HepG2 (cell line): ENCODE measurements around the gene SERPINA6. TPM values are rescaled to one million over a fixed set of nuclear protein-coding genes. Genes with fewer than 3 reads are reported as not detected.
"Not testable (repeated sequence)": the region's sequence is repeated elsewhere in the genome, so short reads cannot be mapped to it uniquely, and the experiment has no call there.

Experiments used
- ATAC-seq: fragments of 200-7000 bp; cut with Tn5 transposase; 3 replicates; pipeline ENCODE4 v1.9.1; 2020; ENCODE audit warnings: mild to moderate bottlenecking, moderate library complexity
- BruUV-seq: library from RNA; stranded (reverse); fragments of 400-500 nt; replicated peaks from 2 replicates; lab custom pipeline; 2021; lab: Mats Ljungman, UMichigan
- CTCF ChIA-PET: fragments of 300-600 bp; formaldehyde crosslinking; extraction: SDS; loops from one replicate; lab custom pipeline; 2021; ENCODE audit warnings: low total read pairs, inconsistent platforms, low intra/inter-chr PET ratio; lab: Yijun Ruan, JAX
- POLR2A ChIA-PET: fragments of 350-600 bp; sonication (Branson Sonifier 250); formaldehyde crosslinking; loops from one replicate; lab custom pipeline; 2020; ENCODE audit warnings: antibody characterized with exemption, inconsistent platforms; lab: Yijun Ruan, JAX
- DNase-seq: peaks from one replicate; pipeline ENCODE4 v3.0.0-alpha.2; 2015; ENCODE audit warnings: low spot score
- FAIRE-seq: peaks from 3 replicates; lab custom pipeline; 2011; peaks lifted over from hg19 to GRCh38; lab: Jason Lieb, UNC
- H2AFZ ChIP-seq: one replicate; pipeline ENCODE4 v1.6.1; 2011; ENCODE audit warnings: low read length, inconsistent platforms
- H3K27ac ChIP-seq: fragments of 300-600 bp; 3 replicates; pipeline ENCODE4 v1.8.0; 2011; ENCODE audit warnings: mixed run types, mild to moderate bottlenecking, mixed read lengths, low read length, inconsistent platforms; ENCODE audit not compliant: insufficient read depth; ENCODE audit errors: extremely low read length
- H3K27me3 ChIP-seq, 2 experiments: fragments of 200-600 bp in 1 of 2; 2 replicates in 1 of 2; 3 replicates in 1 of 2; pipeline versions ENCODE4 v1.6.0 to v1.8.0; 2011; ENCODE audit warnings: low read length in 2 of 2, mild to moderate bottlenecking in 2 of 2, moderate library complexity in 2 of 2, inconsistent platforms in 1 of 2; ENCODE audit not compliant: insufficient read depth in 2 of 2, control insufficient read depth in 1 of 2
- H3K36me3 ChIP-seq, 2 experiments: fragments of 200-600 bp in 1 of 2; replicated peaks in 1 of 2; 2 replicates in 1 of 2; 3 replicates in 1 of 2; pipeline versions ENCODE4 v1.5.1 to v1.8.0; 2011; ENCODE audit warnings: low read length in 2 of 2, inconsistent platforms in 1 of 2; ENCODE audit not compliant: insufficient read depth in 2 of 2, control insufficient read depth in 1 of 2
- H3K4me1 ChIP-seq: 2 replicates; pipeline ENCODE4 v1.5.1; 2012; ENCODE audit warnings: low read length, inconsistent platforms; ENCODE audit not compliant: insufficient read depth
- H3K4me2 ChIP-seq: 2 replicates; pipeline ENCODE4 v1.6.0; 2011; ENCODE audit warnings: low read depth, low read length, inconsistent platforms
- H3K4me3 ChIP-seq, 3 experiments: fragments of 200-600 bp in 1 of 3; sonication (generic), shearing (Covaris generic) in 1 of 3; replicated peaks in 1 of 3; 2 replicates each; pipeline ENCODE4 v1.5.1; 2011 to 2016; ENCODE audit warnings: low read length in 3 of 3, inconsistent platforms in 2 of 3, low read depth in 2 of 3, mild to moderate bottlenecking in 2 of 3, control low read depth in 1 of 3, mixed read lengths in 1 of 3; ENCODE audit not compliant: insufficient read depth in 1 of 3
- H3K79me2 ChIP-seq: one replicate; pipeline ENCODE4 v1.6.1; 2011; ENCODE audit warnings: low read length, inconsistent platforms; ENCODE audit not compliant: insufficient read depth
- H3K9ac ChIP-seq: 2 replicates; pipeline ENCODE4 v1.6.0; 2011; ENCODE audit warnings: mild to moderate bottlenecking, low read depth, low read length, inconsistent platforms; ENCODE audit not compliant: insufficient read depth
- H3K9me3 ChIP-seq: 2 replicates; pipeline ENCODE4 v1.5.1; 2012; ENCODE audit warnings: mild to moderate bottlenecking, low read length
- H4K20me1 ChIP-seq: 2 replicates; pipeline ENCODE4 v1.6.0; 2011; ENCODE audit warnings: inconsistent platforms, mild to moderate bottlenecking, low read length, moderate library complexity; ENCODE audit not compliant: insufficient read depth
- ATAD3A ChIP-seq: sonication (generic); formaldehyde crosslinking; IDR thresholded peaks from 2 replicates; pipeline ENCODE4 v1.4.0; 2020; ENCODE audit warnings: missing genetic modification reagents
- CHD2 ChIP-seq: IDR thresholded peaks from 2 replicates; pipeline ENCODE4 v1.6.1; 2011; ENCODE audit warnings: low read depth, low read length, improper control_type of control experiment
- MXD3 ChIP-seq: IDR thresholded peaks from 2 replicates; pipeline ENCODE4 v1.6.1; 2016; ENCODE audit warnings: mild to moderate bottlenecking, missing biosample characterization, missing genetic modification reagents
- NFE2L1 ChIP-seq: sonication (generic); formaldehyde crosslinking; IDR thresholded peaks from 2 replicates; pipeline ENCODE4 v1.4.0; 2020; ENCODE audit warnings: missing genetic modification reagents, mild to moderate bottlenecking, borderline replicate concordance
- ZNF687 ChIP-seq: sonication (generic); formaldehyde crosslinking; IDR thresholded peaks from 2 replicates; pipeline ENCODE4 v1.5.1; 2020; ENCODE audit warnings: mild to moderate bottlenecking, missing genetic modification reagents, moderate library complexity
- ZXDC ChIP-seq: sonication (generic); formaldehyde crosslinking; IDR thresholded peaks from 2 replicates; pipeline ENCODE4 v1.5.0; 2020; ENCODE audit warnings: mild to moderate bottlenecking, missing genetic modification reagents
- WGBS: methylation state at CpG from one replicate; pipeline ENCODE4 v1.1.6; 2017; ENCODE audit warnings: low lambda C conversion rate; 5-methylcytosine and 5-hydroxymethylcytosine counted together
- in situ Hi-C: cut with HindIII; loops from 2 replicates; pipeline ENCODE4 v1.10.0; 2017; ENCODE audit warnings: low pct_unique_long_range_greater_than_20kb; ENCODE audit not compliant: extremely low pct_ligation_motif_present
- intact Hi-C: fragments of 100-400 bp; cut with micrococcal nuclease; formaldehyde crosslinking; loops from one replicate; pipeline ENCODE4 v1.10.0; 2022; ENCODE audit not compliant: unreplicated experiment
- polyA plus RNA-seq, 8 experiments: library from polyadenylated mRNA; depleted of rRNA in 3 of 8; stranded (reverse) in 7 of 8; unstranded in 1 of 8; fragments of >200 nt; fragmentation: Illumina TruSeq in 4 of 8; extraction: Trizol in 4 of 8; gene quantifications; 2 replicates each; pipeline versions ENCODE4 v1.2.1 to v1.2.3, GENCODE V29; 2011 to 2016; ENCODE audit warnings: low read depth in 4 of 8, missing spikeins in 1 of 8, mixed read lengths in 1 of 8; ENCODE audit not compliant: insufficient read depth in 1 of 8
- total RNA-seq, 5 experiments: library from RNA; depleted of rRNA; stranded (reverse); fragments of >200 nt; fragmentation: Illumina TruSeq; extraction: Trizol; gene quantifications; 2 replicates each; pipeline ENCODE4 v1.2.3, GENCODE V29; 2016; ENCODE audit warnings: low read depth in 1 of 5

Gene SERPINA6
- total and polyA plus RNA-seq, 2 of the 13 experiments (the other 11 are each of a cell fraction or from before 2014, with no cell fraction given) = 260 to 333 TPM

- no peak for TF ChIP-seq ZXDC (CRISPR knock-in tag)
- TF ChIP-seq MXD3 (CRISPR knock-in tag) = no peak
Measured at GRCh38 chr14:94303111-94303510, 20.0 kb downstream of the SERPINA6 start (continued).

GRCh38 chr14:94298130-94298529 is 25.0 kb downstream of the SERPINA6 start:
- TF ChIP-seq CHD2 (no peak), NFE2L1 (CRISPR knock-in tag) (peak; percentile 46; the same call in 1 of the 2 replicates), ATAD3A (CRISPR knock-in tag) (no peak), ZNF687 (CRISPR knock-in tag) (peak; percentile 35; the same call in 1 of the 2 replicates)
- ATAC-seq (0 out of 3 replicates have a peak, but pooled peaks have one; percentile 8), FAIRE-seq (no peak), DNase-seq (no peak)
- Histone ChIP-seq H3K4me2 (no peak overlapping the region), H2AFZ (no peak overlapping the region), H3K27me3 (no peaks in the 10 kb centered on the region), H3K36me3 (no peaks in the 10 kb centered on the region; a peak in 2 of 5 replicates), H3K4me3 (no peak overlapping the region), H3K79me2 (no peaks in the 10 kb centered on the region), H3K9me3 (no peaks in the 10 kb centered on the region), H3K9ac (no peak overlapping the region), H4K20me1 (no peaks in the 10 kb centered on the region), H3K27ac (no peak overlapping the region), H3K4me1 (peaks cover 55% of the 10 kb centered on the region)
- POLR2A ChIA-PET = no interaction called here
- CTCF ChIA-PET = no interaction called here
- intact Hi-C loops (no loop called here), in situ Hi-C loops (no loop called here)
- BruUV-seq = no TSS peak
- 96% methylated on average over 11 of the region's 15 CpGs for WGBS

- ATAC-seq, intact Hi-C loops, H3K4me2 ChIP-seq, H3K9me3 ChIP-seq, CTCF ChIA-PET, in situ Hi-C loops, H2AFZ ChIP-seq, BruUV-seq, H3K27me3 ChIP-seq, H3K36me3 ChIP-seq, H3K4me3 ChIP-seq, H4K20me1 ChIP-seq, FAIRE-seq, DNase-seq: not testable (repeated sequence)
- Histone ChIP-seq H3K9ac (0 out of 2 replicates have a peak overlapping the region, but pooled peaks have one; percentile 2), H3K79me2 (peaks cover 13% of the 10 kb centered on the region), H3K4me1 (peaks cover 71% of the 10 kb centered on the region), H3K27ac (peak overlapping the region; percentile 97)
- 93% methylated on average over 4 of the region's 4 CpGs for WGBS
- POLR2A ChIA-PET = interaction anchor here (0.7 kb wide), 1 partner anchor 19 kb away, joined by 3 read pairs; no protein-coding TSS in a partner anchor
Measured at GRCh38 chr14:94296181-94296545, 27.0 kb downstream of the SERPINA6 start.
